Calu3 (cell line): ENCODE measurements around the gene GLT1D1. TPM values are rescaled to one million over a fixed set of nuclear protein-coding genes. Genes with fewer than 3 reads are reported as not detected.
"Not testable (repeated sequence)": the region's sequence is repeated elsewhere in the genome, so short reads cannot be mapped to it uniquely, and the experiment has no call there.

Experiments used
- BruUV-seq: library from RNA; stranded (reverse); fragments of 400-500 nt; replicated peaks from 2 replicates; lab custom pipeline; 2021; lab: Mats Ljungman, UMichigan
- CTCF ChIA-PET: fragments of 300-600 bp; sonication (Branson Sonifier 250); formaldehyde crosslinking; loops from one replicate; lab custom pipeline; 2022; ENCODE audit warnings: antibody characterized with exemption; lab: Charles Lee
- DNase-seq: peaks from one replicate; pipeline ENCODE4 v3.0.0; 2022
- H3K27ac Mint-ChIP-seq: one replicate; pipeline ENCODE4 v1.8.0; 2022; ENCODE audit warnings: mixed read lengths; ENCODE audit not compliant: unreplicated experiment
- H3K27me3 Mint-ChIP-seq: one replicate; pipeline ENCODE4 v1.8.0; 2022; ENCODE audit warnings: mixed read lengths; ENCODE audit not compliant: unreplicated experiment
- H3K36me3 Mint-ChIP-seq: one replicate; pipeline ENCODE4 v1.8.0; 2022; ENCODE audit warnings: mild to moderate bottlenecking, moderate library complexity, mixed read lengths; ENCODE audit not compliant: insufficient read depth, unreplicated experiment
- H3K4me1 Mint-ChIP-seq: one replicate; pipeline ENCODE4 v1.8.0; 2022; ENCODE audit warnings: mild to moderate bottlenecking, low read depth, mixed read lengths; ENCODE audit not compliant: unreplicated experiment
- H3K4me3 Mint-ChIP-seq: one replicate; pipeline ENCODE4 v1.8.0; 2022; ENCODE audit warnings: mild to moderate bottlenecking, low read depth, moderate library complexity, mixed read lengths; ENCODE audit not compliant: unreplicated experiment
- H3K9me3 Mint-ChIP-seq: one replicate; pipeline ENCODE4 v1.8.0; 2022; ENCODE audit warnings: low read depth, mixed read lengths; ENCODE audit not compliant: unreplicated experiment
- intact Hi-C: fragments of 100-400 bp; cut with micrococcal nuclease; formaldehyde crosslinking; loops from one replicate; pipeline ENCODE4 v1.10.0; 2022; ENCODE audit not compliant: unreplicated experiment
- total RNA-seq: library from RNA; stranded (reverse); gene quantifications from 2 replicates; pipeline ENCODE4 v1.2.3, GENCODE V29; 2022
- TF ChIP-seq, protein P1 (sequence below): fragments of 200-600 bp; IDR thresholded peaks from one replicate; pipeline ENCODE4 v1.8.0; 2022; ENCODE audit warnings: antibody characterized with exemption; ENCODE audit not compliant: unreplicated experiment

Gene GLT1D1
- total RNA-seq, 1 experiment from 2014 or later, result not detected

GRCh38 chr12:128850400-128850799 is 2.9 kb upstream of the GLT1D1 start:
- intact Hi-C loops, result no loop called here
- TF ChIP-seq, protein P1, sequence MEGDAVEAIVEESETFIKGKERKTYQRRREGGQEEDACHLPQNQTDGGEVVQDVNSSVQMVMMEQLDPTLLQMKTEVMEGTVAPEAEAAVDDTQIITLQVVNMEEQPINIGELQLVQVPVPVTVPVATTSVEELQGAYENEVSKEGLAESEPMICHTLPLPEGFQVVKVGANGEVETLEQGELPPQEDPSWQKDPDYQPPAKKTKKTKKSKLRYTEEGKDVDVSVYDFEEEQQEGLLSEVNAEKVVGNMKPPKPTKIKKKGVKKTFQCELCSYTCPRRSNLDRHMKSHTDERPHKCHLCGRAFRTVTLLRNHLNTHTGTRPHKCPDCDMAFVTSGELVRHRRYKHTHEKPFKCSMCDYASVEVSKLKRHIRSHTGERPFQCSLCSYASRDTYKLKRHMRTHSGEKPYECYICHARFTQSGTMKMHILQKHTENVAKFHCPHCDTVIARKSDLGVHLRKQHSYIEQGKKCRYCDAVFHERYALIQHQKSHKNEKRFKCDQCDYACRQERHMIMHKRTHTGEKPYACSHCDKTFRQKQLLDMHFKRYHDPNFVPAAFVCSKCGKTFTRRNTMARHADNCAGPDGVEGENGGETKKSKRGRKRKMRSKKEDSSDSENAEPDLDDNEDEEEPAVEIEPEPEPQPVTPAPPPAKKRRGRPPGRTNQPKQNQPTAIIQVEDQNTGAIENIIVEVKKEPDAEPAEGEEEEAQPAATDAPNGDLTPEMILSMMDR, result no peak
- H3K9me3 Mint-ChIP-seq, result peaks cover 5% of the 10 kb centered on the region
- CTCF ChIA-PET, result no interaction called here
- H3K4me3 Mint-ChIP-seq, result no peak overlapping the region
- no peaks in the 10 kb centered on the region for H3K27me3 Mint-ChIP-seq
- DNase-seq, result no peak
- no TSS peak for BruUV-seq
- no peaks in the 10 kb centered on the region for H3K36me3 Mint-ChIP-seq
- H3K4me1 Mint-ChIP-seq, result no peaks in the 10 kb centered on the region
- H3K27ac Mint-ChIP-seq, result no peak overlapping the region

DNA sequence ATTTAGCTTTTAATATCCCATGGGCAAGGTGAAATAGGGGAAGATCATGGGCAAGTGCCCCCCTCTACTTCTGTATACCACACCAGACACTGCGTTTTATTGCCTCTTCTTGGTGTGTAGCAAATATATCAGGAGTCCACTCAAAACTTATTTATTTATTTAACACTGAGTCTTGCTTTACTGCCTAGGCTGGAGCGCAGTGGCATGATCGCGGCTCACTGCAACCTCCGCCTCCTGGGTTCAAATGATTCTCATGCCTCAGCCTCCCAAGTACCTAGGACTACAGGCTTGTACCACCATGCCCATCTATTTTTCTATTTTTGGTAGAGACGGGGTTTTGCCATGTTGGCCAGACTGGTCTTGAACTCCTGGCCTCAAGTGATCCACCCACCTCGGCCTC is 1.8 kb upstream of the GLT1D1 start:
- H3K9me3 Mint-ChIP-seq, H3K4me3 Mint-ChIP-seq, intact Hi-C loops, H3K27ac Mint-ChIP-seq, CTCF ChIA-PET, DNase-seq, BruUV-seq, H3K4me1 Mint-ChIP-seq, H3K27me3 Mint-ChIP-seq, H3K36me3 Mint-ChIP-seq: not testable (repeated sequence)

GRCh38 chr12:128852026-128852698 is 1.1 kb upstream of the GLT1D1 start:
- intact Hi-C loops, result no loop called here
- no peak overlapping the region for H3K27ac Mint-ChIP-seq
- BruUV-seq, result no TSS peak
- no peaks in the 10 kb centered on the region for H3K36me3 Mint-ChIP-seq
- no peaks in the 10 kb centered on the region for H3K27me3 Mint-ChIP-seq
- TF ChIP-seq, protein P1, result no peak
- DNase-seq, result no peak
- H3K4me3 Mint-ChIP-seq, result no peak overlapping the region
- CTCF ChIA-PET, result no interaction called here
- H3K4me1 Mint-ChIP-seq, result no peaks in the 10 kb centered on the region
- H3K9me3 Mint-ChIP-seq, result peaks cover 8% of the 10 kb centered on the region

DNA sequence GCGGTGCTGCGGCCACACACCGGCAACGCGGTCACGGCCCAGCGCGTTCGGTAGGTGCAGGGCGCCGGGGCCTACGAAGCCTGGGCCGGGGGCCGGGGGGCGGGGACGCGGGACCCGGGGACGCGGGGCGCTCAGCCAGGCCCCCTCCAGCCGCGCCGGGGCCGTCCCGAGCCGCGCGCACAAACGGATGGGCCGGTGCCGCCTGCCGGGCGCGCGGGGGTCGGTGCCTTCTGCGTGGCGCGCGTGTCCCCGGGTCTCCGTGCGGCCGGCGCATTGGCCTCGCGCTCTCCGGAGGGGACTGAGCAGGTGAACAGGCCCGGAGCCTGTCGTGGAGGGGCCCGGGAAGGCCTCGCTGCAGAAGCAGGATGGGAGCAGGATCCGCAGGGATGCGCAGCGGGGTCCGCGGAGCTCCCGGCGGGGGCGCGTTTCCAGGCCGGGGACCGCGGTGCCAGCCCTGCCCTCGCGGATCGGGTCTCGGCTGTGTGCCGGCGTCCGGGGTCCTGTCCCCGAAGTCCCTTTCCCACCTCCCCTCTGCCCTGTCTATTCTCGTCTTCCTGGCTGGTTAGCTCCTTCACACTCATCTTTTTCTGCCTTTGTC is 421 bp downstream of the GLT1D1 start:
- CTCF ChIA-PET, result no interaction called here
- no peaks in the 10 kb centered on the region for H3K4me1 Mint-ChIP-seq
- no TSS peak for BruUV-seq
- TF ChIP-seq, protein P1, result no peak
- H3K27ac Mint-ChIP-seq, result no peak overlapping the region
- intact Hi-C loops, result no loop called here
- no peaks in the 10 kb centered on the region for H3K36me3 Mint-ChIP-seq
- H3K4me3 Mint-ChIP-seq, result no peak overlapping the region
- peaks cover 8% of the 10 kb centered on the region for H3K9me3 Mint-ChIP-seq
- H3K27me3 Mint-ChIP-seq, result no peaks in the 10 kb centered on the region
- no peak for DNase-seq
